ENCODE measurements around the gene SGSM2. TPM values are rescaled to one million over a fixed set of nuclear protein-coding genes. Genes with fewer than 3 reads are reported as not detected.

Gene SGSM2
- total and polyA plus RNA-seq, 2 of the 8 experiments (the other 6 are each of a cell fraction or from before 2014, with no cell fraction given), result 44.5 to 77.7 TPM

GRCh38 chr17:2410951-2411350 is 73.7 kb downstream of the SGSM2 start (continued):
- TF ChIP-seq KDM5A (IDR thresholded peaks at IDR 0.05; ENCODE audit: low read length) (no peak), TAF7 (optimal IDR thresholded peaks at IDR 0.05; ENCODE audit: borderline replicate concordance, low read depth, low read length) (no peak), NANOG (IDR thresholded peaks at IDR 0.05; ENCODE audit: insufficient read depth, low read depth, low read length, poor library complexity, severe bottlenecking) (no peak), CREB1 (IDR thresholded peaks at IDR 0.05) (no peak), EZH2 (IDR thresholded peaks at IDR 0.05; ENCODE audit: low read depth, low read length, severe bottlenecking) (no peak)

Measured in H1 (cell line).